ENCODE results near the gene PLEKHG4. TPM values are rescaled to one million over a fixed set of nuclear protein-coding genes. Genes with fewer than 3 reads are reported as not detected.

The PLEKHG4 gene, protein sequence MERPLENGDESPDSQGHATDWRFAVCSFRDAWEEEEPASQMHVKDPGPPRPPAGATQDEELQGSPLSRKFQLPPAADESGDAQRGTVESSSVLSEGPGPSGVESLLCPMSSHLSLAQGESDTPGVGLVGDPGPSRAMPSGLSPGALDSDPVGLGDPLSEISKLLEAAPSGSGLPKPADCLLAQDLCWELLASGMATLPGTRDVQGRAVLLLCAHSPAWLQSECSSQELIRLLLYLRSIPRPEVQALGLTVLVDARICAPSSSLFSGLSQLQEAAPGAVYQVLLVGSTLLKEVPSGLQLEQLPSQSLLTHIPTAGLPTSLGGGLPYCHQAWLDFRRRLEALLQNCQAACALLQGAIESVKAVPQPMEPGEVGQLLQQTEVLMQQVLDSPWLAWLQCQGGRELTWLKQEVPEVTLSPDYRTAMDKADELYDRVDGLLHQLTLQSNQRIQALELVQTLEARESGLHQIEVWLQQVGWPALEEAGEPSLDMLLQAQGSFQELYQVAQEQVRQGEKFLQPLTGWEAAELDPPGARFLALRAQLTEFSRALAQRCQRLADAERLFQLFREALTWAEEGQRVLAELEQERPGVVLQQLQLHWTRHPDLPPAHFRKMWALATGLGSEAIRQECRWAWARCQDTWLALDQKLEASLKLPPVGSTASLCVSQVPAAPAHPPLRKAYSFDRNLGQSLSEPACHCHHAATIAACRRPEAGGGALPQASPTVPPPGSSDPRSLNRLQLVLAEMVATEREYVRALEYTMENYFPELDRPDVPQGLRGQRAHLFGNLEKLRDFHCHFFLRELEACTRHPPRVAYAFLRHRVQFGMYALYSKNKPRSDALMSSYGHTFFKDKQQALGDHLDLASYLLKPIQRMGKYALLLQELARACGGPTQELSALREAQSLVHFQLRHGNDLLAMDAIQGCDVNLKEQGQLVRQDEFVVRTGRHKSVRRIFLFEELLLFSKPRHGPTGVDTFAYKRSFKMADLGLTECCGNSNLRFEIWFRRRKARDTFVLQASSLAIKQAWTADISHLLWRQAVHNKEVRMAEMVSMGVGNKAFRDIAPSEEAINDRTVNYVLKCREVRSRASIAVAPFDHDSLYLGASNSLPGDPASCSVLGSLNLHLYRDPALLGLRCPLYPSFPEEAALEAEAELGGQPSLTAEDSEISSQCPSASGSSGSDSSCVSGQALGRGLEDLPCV
- total RNA-seq = 10 to 100 TPM; 17.3 to 20.8 TPM

- TF ChIP-seq CTCF (IDR thresholded peaks at IDR 0.05) = peak; percentile 86
- Mint-ChIP-seq H3K27me3 (no peaks in the 10 kb centered on the region), H3K4me1 (ENCODE audit: low read depth) (peaks cover 18% of the 10 kb centered on the region), H3K36me3 (ENCODE audit: low read depth) (peaks cover 22% of the 10 kb centered on the region), H3K27ac (peak within 1 kb of the TSS; percentile 90), H3K9me3 (no peaks in the 10 kb centered on the region), H3K4me3 (peak within 1 kb of the TSS; percentile 89)
- ChIA-PET POLR2A (interaction anchor here (0.6 to 1.1 kb wide), 2 partner anchors 31 to 268 kb away, joined by 3 to 4 read pairs; partner anchors contain the start of gene SLC9A5), CTCF (interaction anchor here (1.0 to 1.9 kb wide), 20 partner anchors 10 to 164 kb away, joined by 3 to 10 read pairs (median 4); partner anchors contain the start of genes SLC9A5 and TPPP3)
- ATAC-seq = peak; percentile 94
- peak; percentile 87 for DNase-seq
- intact Hi-C loops (cut with micrococcal nuclease) = loop anchor here (5.0 kb wide), 1 partner anchor 48 kb away; the partner anchor contains the start of genes KCTD19 and LRRC36
Measured at GRCh38 chr16:67279296-67280089, at the start of gene PLEKHG4. Gene PLEKHG4 (plus strand): TSS chr16:67279532. CDS start chr16:67280045, 513 bp downstream.

GRCh38 chr16:67229906-67230808, 49.2 kb upstream of the PLEKHG4 start:
- intact Hi-C loops (cut with micrococcal nuclease) = no loop called here
- Mint-ChIP-seq H3K36me3 (ENCODE audit: low read depth) (peaks cover 53% of the 10 kb centered on the region), H3K9me3 (no peaks in the 10 kb centered on the region), H3K4me1 (ENCODE audit: low read depth) (peaks cover 25% of the 10 kb centered on the region), H3K4me3 (peak overlapping the region; percentile 100), H3K27me3 (no peaks in the 10 kb centered on the region), H3K27ac (no peak overlapping the region)
- no peak for ATAC-seq
- ChIA-PET CTCF (interaction anchor here (0.8 to 1.2 kb wide), 3 partner anchors 14 to 75 kb away, joined by 3 to 4 read pairs (median 3); no protein-coding TSS in a partner anchor), POLR2A (interaction anchor here (0.6 to 12.3 kb wide), 5 partner anchors 9 to 37 kb away, joined by 3 to 123 read pairs (median 3); partner anchors contain the start of genes FHOD1 and SLC9A5)
- no peak for TF ChIP-seq CTCF (IDR thresholded peaks at IDR 0.05)
- DNase-seq = no peak

DNA sequence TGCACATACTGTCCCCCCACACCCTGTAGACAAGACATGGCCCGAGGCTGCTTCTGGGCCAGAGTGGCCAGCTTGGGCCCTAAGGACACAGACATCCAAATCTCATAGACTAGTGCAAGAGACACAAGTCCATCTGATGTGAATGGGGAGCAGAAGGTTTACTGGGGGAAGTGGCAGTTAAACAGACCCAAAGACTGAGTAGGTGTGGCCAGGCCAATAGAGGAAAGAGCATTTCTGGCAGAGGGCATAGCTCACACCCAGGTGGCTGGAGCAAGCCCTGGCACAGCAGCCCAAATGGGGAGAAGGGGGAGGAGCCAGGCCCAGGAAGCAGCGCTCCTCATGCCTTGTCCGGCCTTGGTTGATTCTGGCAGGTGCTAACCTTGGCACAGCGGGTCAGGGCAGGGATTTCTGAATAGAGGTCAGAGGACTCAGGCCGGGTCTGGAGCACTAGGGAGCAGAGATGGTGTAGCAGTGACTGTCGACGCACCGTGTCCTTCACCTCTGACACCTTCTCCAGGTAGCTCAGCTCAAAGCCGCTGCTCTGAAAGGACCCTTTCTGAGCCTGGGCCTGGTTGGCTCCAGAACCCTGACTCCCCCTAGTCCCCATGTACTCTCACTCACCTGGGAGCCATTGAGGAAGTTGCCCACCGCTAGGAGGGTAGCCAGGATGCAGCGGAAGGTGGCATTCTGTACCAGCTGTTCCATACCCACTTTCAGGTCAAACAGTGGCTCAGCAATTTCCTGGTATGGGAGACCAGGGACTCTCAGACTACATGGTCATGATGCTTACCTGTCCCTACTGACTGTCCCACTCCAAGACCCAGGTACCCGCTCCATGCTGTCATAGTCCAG, 48.3 kb upstream of the PLEKHG4 start:
- no peaks in the 10 kb centered on the region for H3K27me3 Mint-ChIP-seq
- no peaks in the 10 kb centered on the region for H3K9me3 Mint-ChIP-seq
- TF ChIP-seq CTCF (IDR thresholded peaks at IDR 0.05) = no peak
- POLR2A ChIA-PET = interaction anchor here (0.6 to 12.3 kb wide), 5 partner anchors 8 to 38 kb away, joined by 3 to 123 read pairs (median 3); partner anchors contain the start of genes FHOD1 and SLC9A5
- no peak overlapping the region for H3K4me3 Mint-ChIP-seq
- DNase-seq (no peak), ATAC-seq (no peak)
- H3K4me1 Mint-ChIP-seq (ENCODE audit: low read depth) = peaks cover 17% of the 10 kb centered on the region
- CTCF ChIA-PET = no interaction called here
- peaks cover 55% of the 10 kb centered on the region for H3K36me3 Mint-ChIP-seq (ENCODE audit: low read depth)
- no peak overlapping the region for H3K27ac Mint-ChIP-seq
- intact Hi-C loops (cut with micrococcal nuclease) = no loop called here

Measured in activated CD8-positive, alpha-beta T cell treated with anti-CD3 and anti-CD28 coated beads for 36 hours (primary cell).